Fibroblast of peridontal ligament (primary cell): ENCODE results near the gene FLT4.
A peak's percentile ranks its signal among the peaks of the same experiment; 100 is the strongest.
"Not testable (repeated sequence)": the region's sequence is repeated elsewhere in the genome, so short reads cannot be mapped to it uniquely, and the experiment has no call there.

ENCODE experiments used
- DNase-seq: peaks from one replicate; pipeline ENCODE4 v3.0.0-alpha.2; 2010; ENCODE audit errors: extremely low read depth

FLT4 gene

GRCh38 chr5:180649297-180650039 is at the start of gene FLT4:
Gene FLT4, minus strand, starts transcription at chr5:180649600. Its CDS starts 55 bp downstream, at chr5:180649545.
- DNase-seq, result no peak

GRCh38 chr5:180699042-180699441 is 49.6 kb upstream of the FLT4 start:
- DNase-seq, result no peak

GRCh38 chr5:180696116-180696515 is 46.7 kb upstream of the FLT4 start:
- DNase-seq, result no peak

GRCh38 chr5:180692429-180692828 is 43.0 kb upstream of the FLT4 start:
- no peak for DNase-seq

GRCh38 chr5:180691046-180691445 is 41.6 kb upstream of the FLT4 start:
- DNase-seq, result no peak

GRCh38 chr5:180690562-180690961 is 41.2 kb upstream of the FLT4 start:
- DNase-seq, result no peak

GRCh38 chr5:180689775-180690174 is 40.4 kb upstream of the FLT4 start:
- no peak for DNase-seq

- DNase-seq, result no peak
Measured at GRCh38 chr5:180689071-180689694, 39.8 kb upstream of the FLT4 start.

- DNase-seq, result no peak
Measured at GRCh38 chr5:180688330-180689070, 39.1 kb upstream of the FLT4 start.

GRCh38 chr5:180686799-180687198 is 37.4 kb upstream of the FLT4 start:
- not testable (repeated sequence) for DNase-seq

- no peak for DNase-seq
Measured at GRCh38 chr5:180684623-180685161, 35.3 kb upstream of the FLT4 start.

GRCh38 chr5:180683220-180683922 is 34.0 kb upstream of the FLT4 start:
- no peak for DNase-seq

GRCh38 chr5:180682560-180682959 is 33.2 kb upstream of the FLT4 start:
- no peak for DNase-seq

GRCh38 chr5:180682008-180682407 is 32.6 kb upstream of the FLT4 start:
- not testable (repeated sequence) for DNase-seq

GRCh38 chr5:180678319-180678718 is 28.9 kb upstream of the FLT4 start:
- not testable (repeated sequence) for DNase-seq

- DNase-seq, result no peak
Measured at GRCh38 chr5:180675036-180675635, 25.7 kb upstream of the FLT4 start.

- DNase-seq, result not testable (repeated sequence)
Measured at GRCh38 chr5:180674090-180674475, 24.7 kb upstream of the FLT4 start.

GRCh38 chr5:180673371-180674089 is 24.1 kb upstream of the FLT4 start:
- DNase-seq, result no peak

- DNase-seq, result not testable (repeated sequence)
Measured at GRCh38 chr5:180671958-180672524, 22.6 kb upstream of the FLT4 start.

- DNase-seq, result peak; percentile 19
Measured at GRCh38 chr5:180670586-180671359, 21.4 kb upstream of the FLT4 start.
